HepG2 (cell line): Measurements from ENCODE around the gene SYCE3. TPM values are rescaled to one million over a fixed set of nuclear protein-coding genes. Genes with fewer than 3 reads are reported as not detected.
A peak's percentile ranks its signal among the peaks of the same experiment; 100 is the strongest.

Source experiments
- BCLAF1 ChIP-seq: fragments of 450-650 bp; IDR thresholded peaks from 2 replicates; pipeline ENCODE4 v1.6.1; 2017; ENCODE audit warnings: mild to moderate bottlenecking
- CCDC6 ChIP-seq: sonication (generic); formaldehyde crosslinking; IDR thresholded peaks from 2 replicates; pipeline ENCODE4 v1.8.1; 2022; ENCODE audit warnings: mild to moderate bottlenecking, missing genetic modification reagents, moderate library complexity
- FIP1L1 ChIP-seq: fragments of 200-400 bp; formaldehyde crosslinking; IDR thresholded peaks from 2 replicates; pipeline ENCODE4 v1.6.1; 2018; ENCODE audit warnings: low read depth, mild to moderate bottlenecking, low read length, moderate library complexity, borderline replicate concordance; ENCODE audit not compliant: insufficient read depth
- FOXA3 ChIP-seq: IDR thresholded peaks from 2 replicates; pipeline ENCODE4 v1.6.1; 2016; ENCODE audit warnings: missing genetic modification reagents, missing compliant biosample characterization
- GTF3A ChIP-seq: sonication (generic); formaldehyde crosslinking; conservative IDR thresholded peaks from 2 replicates; pipeline ENCODE4 v1.4.0; 2020; ENCODE audit warnings: mild to moderate bottlenecking, missing genetic modification reagents
- IRF2 ChIP-seq: IDR thresholded peaks from 2 replicates; pipeline ENCODE4 v1.6.1; 2018; ENCODE audit warnings: missing genetic modification reagents, missing compliant biosample characterization
- KLF9 ChIP-seq: IDR thresholded peaks from 2 replicates; pipeline ENCODE4 v1.6.1; 2016; ENCODE audit warnings: low read depth
- MNT ChIP-seq: fragments of 450-650 bp; IDR thresholded peaks from 2 replicates; pipeline ENCODE4 v1.6.1; 2016
- MTF1 ChIP-seq: sonication (generic); formaldehyde crosslinking; IDR thresholded peaks from 2 replicates; pipeline ENCODE4 v1.5.0; 2020; ENCODE audit warnings: missing genetic modification reagents
- MXD1 ChIP-seq: sonication (generic); formaldehyde crosslinking; IDR thresholded peaks from 2 replicates; pipeline ENCODE4 v1.4.0; 2020; ENCODE audit warnings: mild to moderate bottlenecking, missing genetic modification reagents
- NFYC ChIP-seq: IDR thresholded peaks from 2 replicates; pipeline ENCODE4 v1.6.1; 2016; ENCODE audit warnings: missing genetic modification reagents, missing compliant biosample characterization
- RFX5 ChIP-seq: IDR thresholded peaks from 2 replicates; pipeline ENCODE4 v1.6.1; 2011; ENCODE audit warnings: low read depth, low read length, improper control_type of control experiment
- SUZ12 ChIP-seq: fragments of 150-350 bp; IDR thresholded peaks from 2 replicates; pipeline ENCODE4 v1.6.1; 2014; ENCODE audit warnings: low read depth, low read length
- ZBTB20 ChIP-seq: sonication (generic); formaldehyde crosslinking; IDR thresholded peaks from 2 replicates; pipeline ENCODE4 v1.8.1; 2023; ENCODE audit warnings: missing genetic modification reagents, low read depth, mild to moderate bottlenecking, borderline replicate concordance
- ZBTB21 ChIP-seq: sonication (generic); formaldehyde crosslinking; IDR thresholded peaks from 2 replicates; pipeline ENCODE4 v1.4.0; 2020; ENCODE audit warnings: missing genetic modification reagents
- ZC3H13 ChIP-seq: sonication (generic); formaldehyde crosslinking; IDR thresholded peaks from 2 replicates; pipeline ENCODE4 v1.8.1; 2023; ENCODE audit warnings: mild to moderate bottlenecking, missing genetic modification reagents, moderate library complexity
- ZMYM2 ChIP-seq: sonication (generic); formaldehyde crosslinking; IDR thresholded peaks from 2 replicates; pipeline ENCODE4 v1.8.0; 2022; ENCODE audit warnings: mild to moderate bottlenecking, missing genetic modification reagents
- ZNF12 ChIP-seq: sonication (generic); formaldehyde crosslinking; IDR thresholded peaks from 2 replicates; pipeline ENCODE4 v1.5.0; 2020; ENCODE audit warnings: missing genetic modification reagents
- ZNF160 ChIP-seq: sonication (generic); formaldehyde crosslinking; IDR thresholded peaks from 2 replicates; pipeline ENCODE4 v1.8.0; 2022; ENCODE audit warnings: mild to moderate bottlenecking, inconsistent platforms, missing genetic modification reagents
- ZNF225 ChIP-seq: sonication (generic); formaldehyde crosslinking; IDR thresholded peaks from 2 replicates; pipeline ENCODE4 v1.4.0; 2020; ENCODE audit warnings: mild to moderate bottlenecking, missing genetic modification reagents
- ZNF34 ChIP-seq: sonication (generic); formaldehyde crosslinking; IDR thresholded peaks from 2 replicates; pipeline ENCODE4 v1.4.0; 2020; ENCODE audit warnings: mild to moderate bottlenecking, missing genetic modification reagents, borderline replicate concordance
- ZNF446 ChIP-seq: sonication (generic); formaldehyde crosslinking; IDR thresholded peaks from 2 replicates; pipeline ENCODE4 v1.5.0; 2020; ENCODE audit warnings: mild to moderate bottlenecking, missing genetic modification reagents
- ZNF549 ChIP-seq: sonication (generic); formaldehyde crosslinking; IDR thresholded peaks from 2 replicates; pipeline ENCODE4 v1.5.0; 2020; ENCODE audit warnings: missing genetic modification reagents
- ZNF879 ChIP-seq: sonication (generic); formaldehyde crosslinking; IDR thresholded peaks from 2 replicates; pipeline ENCODE4 v1.8.1; 2023; ENCODE audit warnings: missing genetic modification reagents
- ZSCAN29 ChIP-seq: sonication (generic); formaldehyde crosslinking; conservative IDR thresholded peaks from 2 replicates; pipeline ENCODE4 v1.4.0; 2020; ENCODE audit warnings: mild to moderate bottlenecking, missing genetic modification reagents
- polyA plus RNA-seq, 8 experiments: library from polyadenylated mRNA; depleted of rRNA in 3 of 8; stranded (reverse) in 7 of 8; unstranded in 1 of 8; fragments of >200 nt; fragmentation: Illumina TruSeq in 4 of 8; extraction: Trizol in 4 of 8; gene quantifications; 2 replicates each; pipeline versions ENCODE4 v1.2.1 to v1.2.3, GENCODE V29; 2011 to 2016; ENCODE audit warnings: low read depth in 4 of 8, missing spikeins in 1 of 8, mixed read lengths in 1 of 8; ENCODE audit not compliant: insufficient read depth in 1 of 8
- total RNA-seq, 5 experiments: library from RNA; depleted of rRNA; stranded (reverse); fragments of >200 nt; fragmentation: Illumina TruSeq; extraction: Trizol; gene quantifications; 2 replicates each; pipeline ENCODE4 v1.2.3, GENCODE V29; 2016; ENCODE audit warnings: low read depth in 1 of 5
- TF ChIP-seq, protein P1 (sequence below): sonication (generic); formaldehyde crosslinking; IDR thresholded peaks from 2 replicates; pipeline ENCODE4 v1.4.0; 2020; ENCODE audit warnings: missing genetic modification reagents
- TF ChIP-seq, protein P2 (sequence below): fragments of 450-650 bp; IDR thresholded peaks from 2 replicates; pipeline ENCODE4 v1.6.1; 2017

Gene SYCE3
- total and polyA plus RNA-seq, 2 of the 13 experiments (the other 11 are each of a cell fraction or from before 2014, with no cell fraction given) = not detected

GRCh38 chr22:50568626-50569025 is 5.9 kb upstream of the SYCE3 start (continued):
- no peak for TF ChIP-seq ZNF225 (CRISPR knock-in tag)
- no peak for TF ChIP-seq ZNF12 (CRISPR knock-in tag)
- TF ChIP-seq MNT = no peak
- no peak for TF ChIP-seq FIP1L1
- TF ChIP-seq, protein P1, sequence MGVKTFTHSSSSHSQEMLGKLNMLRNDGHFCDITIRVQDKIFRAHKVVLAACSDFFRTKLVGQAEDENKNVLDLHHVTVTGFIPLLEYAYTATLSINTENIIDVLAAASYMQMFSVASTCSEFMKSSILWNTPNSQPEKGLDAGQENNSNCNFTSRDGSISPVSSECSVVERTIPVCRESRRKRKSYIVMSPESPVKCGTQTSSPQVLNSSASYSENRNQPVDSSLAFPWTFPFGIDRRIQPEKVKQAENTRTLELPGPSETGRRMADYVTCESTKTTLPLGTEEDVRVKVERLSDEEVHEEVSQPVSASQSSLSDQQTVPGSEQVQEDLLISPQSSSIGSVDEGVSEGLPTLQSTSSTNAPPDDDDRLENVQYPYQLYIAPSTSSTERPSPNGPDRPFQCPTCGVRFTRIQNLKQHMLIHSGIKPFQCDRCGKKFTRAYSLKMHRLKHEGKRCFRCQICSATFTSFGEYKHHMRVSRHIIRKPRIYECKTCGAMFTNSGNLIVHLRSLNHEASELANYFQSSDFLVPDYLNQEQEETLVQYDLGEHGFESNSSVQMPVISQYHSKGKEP (CRISPR knock-in tag) = no peak
- TF ChIP-seq SUZ12 = no peak
- no peak for TF ChIP-seq ZBTB20 (CRISPR knock-in tag)
- TF ChIP-seq FOXA3 (CRISPR knock-in tag) = peak; percentile 7; the same call in 1 of the 2 replicates
- no peak for TF ChIP-seq GTF3A (CRISPR knock-in tag)
- no peak for TF ChIP-seq ZMYM2 (CRISPR knock-in tag)
- TF ChIP-seq, protein P2, sequence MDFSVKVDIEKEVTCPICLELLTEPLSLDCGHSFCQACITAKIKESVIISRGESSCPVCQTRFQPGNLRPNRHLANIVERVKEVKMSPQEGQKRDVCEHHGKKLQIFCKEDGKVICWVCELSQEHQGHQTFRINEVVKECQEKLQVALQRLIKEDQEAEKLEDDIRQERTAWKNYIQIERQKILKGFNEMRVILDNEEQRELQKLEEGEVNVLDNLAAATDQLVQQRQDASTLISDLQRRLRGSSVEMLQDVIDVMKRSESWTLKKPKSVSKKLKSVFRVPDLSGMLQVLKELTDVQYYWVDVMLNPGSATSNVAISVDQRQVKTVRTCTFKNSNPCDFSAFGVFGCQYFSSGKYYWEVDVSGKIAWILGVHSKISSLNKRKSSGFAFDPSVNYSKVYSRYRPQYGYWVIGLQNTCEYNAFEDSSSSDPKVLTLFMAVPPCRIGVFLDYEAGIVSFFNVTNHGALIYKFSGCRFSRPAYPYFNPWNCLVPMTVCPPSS = no peak
- no peak for TF ChIP-seq MTF1 (CRISPR knock-in tag)
- no peak for TF ChIP-seq KLF9 (CRISPR knock-in tag)
- TF ChIP-seq IRF2 (CRISPR knock-in tag) = no peak
- TF ChIP-seq ZNF549 (CRISPR knock-in tag) = no peak
- TF ChIP-seq ZNF879 (CRISPR knock-in tag) = no peak
- TF ChIP-seq ZSCAN29 (CRISPR knock-in tag) = no peak
- TF ChIP-seq ZNF34 (CRISPR knock-in tag) = no peak
- no peak for TF ChIP-seq RFX5
- TF ChIP-seq MXD1 (CRISPR knock-in tag) = no peak
- no peak for TF ChIP-seq ZC3H13 (CRISPR knock-in tag)
- no peak for TF ChIP-seq NFYC (CRISPR knock-in tag)
- TF ChIP-seq ZNF446 (CRISPR knock-in tag) = no peak
- peak; percentile 64; the same call in 1 of the 2 replicates for TF ChIP-seq ZBTB21 (CRISPR knock-in tag)
- TF ChIP-seq BCLAF1 = no peak
- TF ChIP-seq CCDC6 (CRISPR knock-in tag) = no peak
- TF ChIP-seq ZNF160 (CRISPR knock-in tag) = no peak
